Activated CD4-positive, alpha-beta T cell treated with anti-CD3 and anti-CD28 coated beads for 1 hour (primary cell): ENCODE measurements around the gene PSRC1.
"Not testable (repeated sequence)": the region's sequence is repeated elsewhere in the genome, so short reads cannot be mapped to it uniquely, and the experiment has no call there.

Experiments used
- DNase-seq: peaks from one replicate; pipeline ENCODE4 v3.0.0-alpha.2; 2020

Gene PSRC1

GRCh38 chr1:109295712-109296415, 12.9 kb upstream of the PSRC1 start:
- DNase-seq, result no peak

GRCh38 chr1:109294481-109294880, 11.5 kb upstream of the PSRC1 start:
- DNase-seq, result no peak

- DNase-seq, result no peak
These were observed 10.1 kb upstream of the PSRC1 start for GRCh38 chr1:109293026-109293425.

GRCh38 chr1:109292364-109292763, 9.4 kb upstream of the PSRC1 start:
- DNase-seq, result no peak

- DNase-seq, result no peak
These were observed 8.1 kb upstream of the PSRC1 start for GRCh38 chr1:109290998-109291397.

- DNase-seq, result no peak
These were observed 7.2 kb upstream of the PSRC1 start for GRCh38 chr1:109290137-109290536.

- not testable (repeated sequence) for DNase-seq
These were observed 3.8 kb upstream of the PSRC1 start for GRCh38 chr1:109286762-109287161.

- no peak for DNase-seq
These were observed 1.0 kb upstream of the PSRC1 start for GRCh38 chr1:109283748-109284600.

- no peak for DNase-seq
These were observed 421 bp downstream of the PSRC1 start for GRCh38 chr1:109282497-109282951.

GRCh38 chr1:109281680-109282496, 1.1 kb downstream of the PSRC1 start:
- no peak for DNase-seq

GRCh38 chr1:109280862-109281261, 2.1 kb downstream of the PSRC1 start:
- DNase-seq, result no peak

- DNase-seq, result no peak
These were observed 3.2 kb downstream of the PSRC1 start for GRCh38 chr1:109279615-109280278.

- DNase-seq, result peak; percentile 22
These were observed 5.3 kb downstream of the PSRC1 start for GRCh38 chr1:109277434-109278204.

- DNase-seq, result no peak
These were observed 7.1 kb downstream of the PSRC1 start for GRCh38 chr1:109275706-109276345.

- no peak for DNase-seq
These were observed 8.1 kb downstream of the PSRC1 start for GRCh38 chr1:109274533-109275476.

GRCh38 chr1:109273570-109274288, 9.2 kb downstream of the PSRC1 start:
- DNase-seq, result no peak

GRCh38 chr1:109272831-109273547, 10.0 kb downstream of the PSRC1 start:
- no peak for DNase-seq

- DNase-seq, result no peak
These were observed 10.7 kb downstream of the PSRC1 start for GRCh38 chr1:109272021-109272799.
